Neural cell (in vitro differentiated cells): ENCODE measurements around the gene KIAA1958. TPM values are rescaled to one million over a fixed set of nuclear protein-coding genes. Genes with fewer than 3 reads are reported as not detected.

ENCODE experiments used
- H2AFZ ChIP-seq: fragments of 200-600, 300-800 bp; sonication (generic), shearing (Covaris generic); 2 replicates; pipeline ENCODE4 v1.6.0; 2014; ENCODE audit warnings: low read depth, mild to moderate bottlenecking, antibody characterized with exemption, low read length, moderate library complexity
- H3F3A ChIP-seq: fragments of 200-600 bp; shearing (Covaris generic); 2 replicates; pipeline ENCODE4 v1.6.1; 2016; ENCODE audit warnings: mild to moderate bottlenecking, moderate library complexity, mixed read lengths, antibody characterized with exemption, low read length; ENCODE audit not compliant: insufficient read depth, poor library complexity, severe bottlenecking
- H3K27ac ChIP-seq: fragments of 200-600, 300-800 bp; sonication (generic), shearing (Covaris generic); 2 replicates; pipeline ENCODE4 v1.5.1; 2014; ENCODE audit warnings: mild to moderate bottlenecking, low read length, moderate library complexity
- H3K27me3 ChIP-seq: fragments of 300-800, 200-600 bp; sonication (generic), shearing (Covaris generic); 2 replicates; pipeline ENCODE4 v1.6.0; 2014; ENCODE audit warnings: mild to moderate bottlenecking, low read depth, low read length, moderate library complexity; ENCODE audit not compliant: insufficient read depth
- H3K36me3 ChIP-seq: fragments of 300-800, 200-600 bp; sonication (generic), shearing (Covaris generic); 2 replicates; pipeline ENCODE4 v1.5.1; 2014; ENCODE audit warnings: mild to moderate bottlenecking, antibody characterized with exemption, low read length, moderate library complexity; ENCODE audit not compliant: insufficient read depth
- H3K4me2 ChIP-seq: fragments of 300-800, 200-600 bp; sonication (generic), shearing (Covaris generic); 2 replicates; pipeline ENCODE4 v1.6.0; 2014; ENCODE audit warnings: mild to moderate bottlenecking, low read length
- H3K4me3 ChIP-seq: fragments of 300-800, 200-600 bp; sonication (generic), shearing (Covaris generic); 2 replicates; pipeline ENCODE4 v1.5.1; 2014; ENCODE audit warnings: mild to moderate bottlenecking, low read length, moderate library complexity
- H3K79me2 ChIP-seq: fragments of 200-600 bp; shearing (Covaris generic); replicated peaks from 2 replicates; pipeline ENCODE4 v1.6.0; 2014; ENCODE audit warnings: mild to moderate bottlenecking, low read length, moderate library complexity; ENCODE audit not compliant: insufficient read depth
- H3K9ac ChIP-seq: fragments of 300-800, 200-600 bp; sonication (generic), shearing (Covaris generic); 2 replicates; pipeline ENCODE4 v1.6.1; 2016; ENCODE audit warnings: mild to moderate bottlenecking, low read length, mixed read lengths
- H3K9me2 ChIP-seq: fragments of 200-600 bp; shearing (Covaris generic); 2 replicates; pipeline ENCODE4 v1.6.1; 2016; ENCODE audit warnings: mild to moderate bottlenecking, low read length, mixed read lengths; ENCODE audit not compliant: insufficient read depth
- H3K9me3 ChIP-seq: fragments of 200-600, 300-800 bp; sonication (generic), shearing (Covaris generic); 2 replicates; pipeline ENCODE4 v1.6.1; 2016; ENCODE audit warnings: mild to moderate bottlenecking, mixed run types, low read length, moderate library complexity, mixed read lengths
- H4K20me1 ChIP-seq: fragments of 200-600 bp; shearing (Covaris generic); 2 replicates; pipeline ENCODE4 v1.6.1; 2016; ENCODE audit warnings: mild to moderate bottlenecking, mixed run types; ENCODE audit not compliant: insufficient read depth
- EP300 ChIP-seq: fragments of 450-650 bp; conservative IDR thresholded peaks from 2 replicates; pipeline ENCODE4 v1.6.1; 2014; ENCODE audit warnings: antibody characterized with exemption, mild to moderate bottlenecking, moderate library complexity; ENCODE audit not compliant: poor library complexity, severe bottlenecking
- EZH2 ChIP-seq: fragments of 200-600, 300-800 bp; shearing (Covaris generic), sonication (generic); IDR thresholded peaks from 2 replicates; pipeline ENCODE4 v1.6.1; 2014; ENCODE audit warnings: antibody characterized with exemption, low read length, borderline replicate concordance, mild to moderate bottlenecking; ENCODE audit not compliant: insufficient read depth, poor library complexity, severe bottlenecking
- MXI1 ChIP-seq: fragments of 450-650 bp; conservative IDR thresholded peaks from 2 replicates; pipeline ENCODE4 v1.6.1; 2014; ENCODE audit warnings: antibody characterized with exemption, mild to moderate bottlenecking; ENCODE audit not compliant: poor library complexity, severe bottlenecking
- POLR2AphosphoS5 ChIP-seq: IDR thresholded peaks from 2 replicates; pipeline ENCODE4 v1.6.1; 2012
- RAD21 ChIP-seq: fragments of 450-650 bp; conservative IDR thresholded peaks from 2 replicates; pipeline ENCODE4 v1.6.1; 2014; ENCODE audit warnings: antibody characterized with exemption, mild to moderate bottlenecking, moderate library complexity
- SMC3 ChIP-seq: fragments of 450-650 bp; conservative IDR thresholded peaks from 2 replicates; pipeline ENCODE4 v1.6.1; 2014; ENCODE audit warnings: antibody characterized with exemption, mild to moderate bottlenecking, moderate library complexity; ENCODE audit not compliant: poor library complexity
- TAF1 ChIP-seq: IDR thresholded peaks from 2 replicates; pipeline ENCODE4 v1.6.1; 2012; ENCODE audit warnings: low read depth
- polyA plus RNA-seq: library from polyadenylated mRNA; depleted of rRNA; stranded (reverse); fragments of >200 nt; gene quantifications from 2 replicates; pipeline ENCODE4 v1.2.3, GENCODE V29; 2014
- TF ChIP-seq, protein P1 (sequence below): IDR thresholded peaks from 2 replicates; pipeline ENCODE4 v1.6.1; 2012; ENCODE audit warnings: borderline replicate concordance
- TF ChIP-seq, protein P2 (sequence below): fragments of 450-650 bp; IDR thresholded peaks from 2 replicates; pipeline ENCODE4 v1.5.1; 2014; ENCODE audit warnings: antibody characterized with exemption, mild to moderate bottlenecking, moderate library complexity; ENCODE audit not compliant: poor library complexity, severe bottlenecking

The KIAA1958 gene
- polyA plus RNA-seq, 1 donor from 2014 or later, result 8.4 TPM

DNA sequence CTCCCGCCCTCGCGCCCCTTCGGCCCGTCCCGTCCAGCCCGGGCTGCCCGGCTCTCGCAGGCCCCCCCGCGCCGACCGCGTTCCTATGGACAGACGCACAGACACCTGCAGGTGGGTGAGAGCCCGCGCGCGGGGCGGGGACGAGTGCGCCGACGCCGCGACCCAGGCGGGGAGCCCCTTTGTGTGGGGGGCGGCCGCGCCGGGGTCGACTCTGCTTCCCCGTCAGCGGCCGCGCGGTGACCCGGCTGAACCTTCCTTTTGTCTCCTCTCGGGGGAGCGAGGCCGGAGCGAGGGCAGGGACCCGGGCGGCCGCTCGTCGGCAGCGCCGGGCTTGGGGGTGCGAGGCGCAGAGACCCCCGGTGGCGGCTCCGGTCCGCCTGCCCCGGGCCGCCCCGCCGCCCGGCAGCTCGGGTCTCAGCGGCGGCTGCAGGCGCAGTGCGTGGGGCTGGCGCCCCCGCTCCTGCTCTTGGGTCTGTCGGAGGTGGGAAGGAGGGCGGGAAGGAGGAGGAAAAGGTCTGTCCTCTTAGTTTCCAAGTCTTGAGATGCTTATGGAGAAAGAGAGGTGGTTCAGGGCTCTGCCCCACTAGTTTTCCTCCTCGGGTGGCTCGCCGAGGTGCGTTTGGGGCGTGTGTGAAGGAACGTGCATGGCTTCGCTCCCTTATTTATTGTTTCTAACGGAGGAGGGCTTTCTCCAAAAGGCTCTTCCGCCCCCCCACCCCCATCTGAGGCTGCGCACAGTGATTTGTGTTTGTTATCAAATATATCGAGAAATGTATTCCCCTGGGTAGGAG, 576 bp downstream of the KIAA1958 start:
- H3K36me3 ChIP-seq, result no peaks in the 10 kb centered on the region
- peak overlapping the region; percentile 94 for H3K4me2 ChIP-seq
- peak overlapping the region; percentile 80 for H3K4me3 ChIP-seq
- no peaks in the 10 kb centered on the region for H4K20me1 ChIP-seq
- TF ChIP-seq, protein P1, sequence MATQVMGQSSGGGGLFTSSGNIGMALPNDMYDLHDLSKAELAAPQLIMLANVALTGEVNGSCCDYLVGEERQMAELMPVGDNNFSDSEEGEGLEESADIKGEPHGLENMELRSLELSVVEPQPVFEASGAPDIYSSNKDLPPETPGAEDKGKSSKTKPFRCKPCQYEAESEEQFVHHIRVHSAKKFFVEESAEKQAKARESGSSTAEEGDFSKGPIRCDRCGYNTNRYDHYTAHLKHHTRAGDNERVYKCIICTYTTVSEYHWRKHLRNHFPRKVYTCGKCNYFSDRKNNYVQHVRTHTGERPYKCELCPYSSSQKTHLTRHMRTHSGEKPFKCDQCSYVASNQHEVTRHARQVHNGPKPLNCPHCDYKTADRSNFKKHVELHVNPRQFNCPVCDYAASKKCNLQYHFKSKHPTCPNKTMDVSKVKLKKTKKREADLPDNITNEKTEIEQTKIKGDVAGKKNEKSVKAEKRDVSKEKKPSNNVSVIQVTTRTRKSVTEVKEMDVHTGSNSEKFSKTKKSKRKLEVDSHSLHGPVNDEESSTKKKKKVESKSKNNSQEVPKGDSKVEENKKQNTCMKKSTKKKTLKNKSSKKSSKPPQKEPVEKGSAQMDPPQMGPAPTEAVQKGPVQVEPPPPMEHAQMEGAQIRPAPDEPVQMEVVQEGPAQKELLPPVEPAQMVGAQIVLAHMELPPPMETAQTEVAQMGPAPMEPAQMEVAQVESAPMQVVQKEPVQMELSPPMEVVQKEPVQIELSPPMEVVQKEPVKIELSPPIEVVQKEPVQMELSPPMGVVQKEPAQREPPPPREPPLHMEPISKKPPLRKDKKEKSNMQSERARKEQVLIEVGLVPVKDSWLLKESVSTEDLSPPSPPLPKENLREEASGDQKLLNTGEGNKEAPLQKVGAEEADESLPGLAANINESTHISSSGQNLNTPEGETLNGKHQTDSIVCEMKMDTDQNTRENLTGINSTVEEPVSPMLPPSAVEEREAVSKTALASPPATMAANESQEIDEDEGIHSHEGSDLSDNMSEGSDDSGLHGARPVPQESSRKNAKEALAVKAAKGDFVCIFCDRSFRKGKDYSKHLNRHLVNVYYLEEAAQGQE, result no peak
- TF ChIP-seq MXI1, result peak; percentile 63
- TF ChIP-seq POLR2AphosphoS5, result no peak
- no peak for TF ChIP-seq EZH2
- peak; percentile 35 for TF ChIP-seq TAF1
- TF ChIP-seq, protein P2, sequence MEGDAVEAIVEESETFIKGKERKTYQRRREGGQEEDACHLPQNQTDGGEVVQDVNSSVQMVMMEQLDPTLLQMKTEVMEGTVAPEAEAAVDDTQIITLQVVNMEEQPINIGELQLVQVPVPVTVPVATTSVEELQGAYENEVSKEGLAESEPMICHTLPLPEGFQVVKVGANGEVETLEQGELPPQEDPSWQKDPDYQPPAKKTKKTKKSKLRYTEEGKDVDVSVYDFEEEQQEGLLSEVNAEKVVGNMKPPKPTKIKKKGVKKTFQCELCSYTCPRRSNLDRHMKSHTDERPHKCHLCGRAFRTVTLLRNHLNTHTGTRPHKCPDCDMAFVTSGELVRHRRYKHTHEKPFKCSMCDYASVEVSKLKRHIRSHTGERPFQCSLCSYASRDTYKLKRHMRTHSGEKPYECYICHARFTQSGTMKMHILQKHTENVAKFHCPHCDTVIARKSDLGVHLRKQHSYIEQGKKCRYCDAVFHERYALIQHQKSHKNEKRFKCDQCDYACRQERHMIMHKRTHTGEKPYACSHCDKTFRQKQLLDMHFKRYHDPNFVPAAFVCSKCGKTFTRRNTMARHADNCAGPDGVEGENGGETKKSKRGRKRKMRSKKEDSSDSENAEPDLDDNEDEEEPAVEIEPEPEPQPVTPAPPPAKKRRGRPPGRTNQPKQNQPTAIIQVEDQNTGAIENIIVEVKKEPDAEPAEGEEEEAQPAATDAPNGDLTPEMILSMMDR, result peak; percentile 40
- TF ChIP-seq SMC3, result peak; percentile 34
- TF ChIP-seq EP300, result peak; percentile 22
- peak; percentile 29 for TF ChIP-seq RAD21
- H3K79me2 ChIP-seq, result peaks cover 59% of the 10 kb centered on the region
- H3K9ac ChIP-seq, result peak overlapping the region; percentile 83
- H2AFZ ChIP-seq, result no peak overlapping the region
- no peaks in the 10 kb centered on the region for H3K27me3 ChIP-seq
- no peaks in the 10 kb centered on the region for H3K9me2 ChIP-seq
- H3F3A ChIP-seq, result no peaks in the 10 kb centered on the region
- no peaks in the 10 kb centered on the region for H3K9me3 ChIP-seq
- peak overlapping the region; percentile 80 for H3K27ac ChIP-seq

DNA sequence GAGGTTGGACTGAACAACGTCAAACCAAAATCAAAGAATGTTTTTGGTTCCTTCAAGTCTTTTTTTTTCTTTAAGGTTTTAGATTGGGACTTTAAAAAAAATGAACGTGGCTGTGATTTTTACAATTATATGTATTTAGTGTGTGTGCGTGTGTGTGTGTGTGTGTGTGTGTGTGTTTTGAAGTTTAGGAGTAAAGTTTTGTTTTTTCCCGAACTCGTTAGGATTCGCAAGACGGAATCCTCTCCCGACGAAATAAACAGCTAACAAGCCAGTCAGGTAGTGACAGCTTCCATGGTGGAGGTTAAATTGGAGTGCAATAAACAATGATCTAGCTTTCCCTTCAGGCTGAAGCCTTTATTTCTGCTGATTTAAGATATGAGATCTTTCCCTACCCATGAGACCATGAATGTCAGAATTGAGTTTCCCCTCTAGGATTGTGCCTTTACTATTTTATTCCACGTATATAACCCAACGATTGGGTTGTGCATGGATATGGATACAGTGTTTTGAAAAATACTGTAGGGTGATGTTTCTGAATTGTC, 1.2 kb downstream of the KIAA1958 start:
- no peaks in the 10 kb centered on the region for H4K20me1 ChIP-seq
- H2AFZ ChIP-seq, result no peak overlapping the region
- no peaks in the 10 kb centered on the region for H3K27me3 ChIP-seq
- peak overlapping the region; percentile 80 for H3K27ac ChIP-seq
- H3K9me3 ChIP-seq, result no peaks in the 10 kb centered on the region
- H3F3A ChIP-seq, result no peaks in the 10 kb centered on the region
- H3K9me2 ChIP-seq, result no peaks in the 10 kb centered on the region
- peak overlapping the region; percentile 94 for H3K4me2 ChIP-seq
- peak overlapping the region; percentile 80 for H3K4me3 ChIP-seq
- peak overlapping the region; percentile 83 for H3K9ac ChIP-seq
- no peak for TF ChIP-seq MXI1
- TF ChIP-seq, protein P1, result peak; percentile 36
- H3K36me3 ChIP-seq, result no peaks in the 10 kb centered on the region
- peaks cover 65% of the 10 kb centered on the region for H3K79me2 ChIP-seq
